Bronchial epithelial cell (primary cell): Measurements from ENCODE around the gene C1QB. TPM values are rescaled to one million over a fixed set of nuclear protein-coding genes. Genes with fewer than 3 reads are reported as not detected.
A peak's percentile ranks its signal among the peaks of the same experiment; 100 is the strongest.

Experiments
- DNase-seq: peaks from one replicate; pipeline ENCODE4 v3.0.0-alpha.2; 2010; ENCODE audit warnings: low read depth
- FAIRE-seq: peaks from 2 replicates; lab custom pipeline; 2011; peaks lifted over from hg19 to GRCh38; lab: Jason Lieb, UNC
- H3K27me3 ChIP-seq: 2 replicates; pipeline ENCODE4 v1.5.1; 2011; ENCODE audit warnings: low read length; ENCODE audit not compliant: control insufficient read depth, insufficient read depth
- H3K36me3 ChIP-seq: 2 replicates; pipeline ENCODE4 v1.5.1; 2011; ENCODE audit warnings: low read length; ENCODE audit not compliant: control insufficient read depth, insufficient read depth
- H3K4me3 ChIP-seq: 2 replicates; pipeline ENCODE4 v1.5.1; 2011; ENCODE audit warnings: mild to moderate bottlenecking, low read depth, low read length, control low read depth
- CTCF ChIP-seq: IDR thresholded peaks from 2 replicates; pipeline ENCODE4 v1.5.1; 2011; ENCODE audit warnings: mild to moderate bottlenecking, moderate library complexity, low read length, control low read depth, inconsistent platforms; ENCODE audit not compliant: insufficient read depth, severe bottlenecking
- total RNA-seq: library from RNA; depleted of rRNA; stranded (reverse); fragments of >200 nt; gene quantifications from 2 replicates; pipeline ENCODE4 v1.2.1, GENCODE V29; 2014

C1QB gene
- total RNA-seq, 1 donor from 2014 or later, result not detected

- FAIRE-seq (no peak), DNase-seq (no peak)
Observed at GRCh38 chr1:22646384-22646783, 6.7 kb upstream of the C1QB start.

DNA sequence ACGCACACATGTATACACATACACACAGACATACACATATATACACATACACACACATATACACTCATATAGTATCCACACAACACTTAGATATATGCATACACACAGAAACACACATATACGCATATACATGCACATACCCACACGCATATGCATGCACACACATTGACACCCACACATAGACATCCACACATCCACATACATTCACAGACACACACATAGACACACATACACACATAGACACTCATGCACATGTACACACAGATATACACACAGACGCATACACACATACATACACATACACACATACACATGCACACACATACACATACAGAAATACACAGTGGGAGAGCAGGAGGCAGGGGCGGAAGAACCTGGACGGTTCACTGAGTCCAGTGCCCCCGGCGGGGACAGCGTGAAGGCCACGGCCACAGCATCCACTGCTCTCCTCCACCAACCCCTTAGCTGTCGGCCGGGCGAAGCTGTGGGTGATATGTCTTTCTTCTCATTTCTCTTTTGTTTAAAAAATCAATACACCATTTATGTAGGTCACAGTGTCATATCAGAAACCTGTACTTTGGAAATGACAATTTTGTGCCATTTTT, 2.8 kb upstream of the C1QB start:
- peak; percentile 75 for FAIRE-seq
- DNase-seq, result no peak
- peaks cover 3% of the 10 kb centered on the region for H3K27me3 ChIP-seq

More at GRCh38 chr1:22646384-22646783, 6.7 kb upstream of the C1QB start:
- TF ChIP-seq CTCF, result no peak
- Histone ChIP-seq H3K36me3 (no peaks in the 10 kb centered on the region), H3K27me3 (peaks cover 2% of the 10 kb centered on the region), H3K4me3 (no peak overlapping the region)

DNA sequence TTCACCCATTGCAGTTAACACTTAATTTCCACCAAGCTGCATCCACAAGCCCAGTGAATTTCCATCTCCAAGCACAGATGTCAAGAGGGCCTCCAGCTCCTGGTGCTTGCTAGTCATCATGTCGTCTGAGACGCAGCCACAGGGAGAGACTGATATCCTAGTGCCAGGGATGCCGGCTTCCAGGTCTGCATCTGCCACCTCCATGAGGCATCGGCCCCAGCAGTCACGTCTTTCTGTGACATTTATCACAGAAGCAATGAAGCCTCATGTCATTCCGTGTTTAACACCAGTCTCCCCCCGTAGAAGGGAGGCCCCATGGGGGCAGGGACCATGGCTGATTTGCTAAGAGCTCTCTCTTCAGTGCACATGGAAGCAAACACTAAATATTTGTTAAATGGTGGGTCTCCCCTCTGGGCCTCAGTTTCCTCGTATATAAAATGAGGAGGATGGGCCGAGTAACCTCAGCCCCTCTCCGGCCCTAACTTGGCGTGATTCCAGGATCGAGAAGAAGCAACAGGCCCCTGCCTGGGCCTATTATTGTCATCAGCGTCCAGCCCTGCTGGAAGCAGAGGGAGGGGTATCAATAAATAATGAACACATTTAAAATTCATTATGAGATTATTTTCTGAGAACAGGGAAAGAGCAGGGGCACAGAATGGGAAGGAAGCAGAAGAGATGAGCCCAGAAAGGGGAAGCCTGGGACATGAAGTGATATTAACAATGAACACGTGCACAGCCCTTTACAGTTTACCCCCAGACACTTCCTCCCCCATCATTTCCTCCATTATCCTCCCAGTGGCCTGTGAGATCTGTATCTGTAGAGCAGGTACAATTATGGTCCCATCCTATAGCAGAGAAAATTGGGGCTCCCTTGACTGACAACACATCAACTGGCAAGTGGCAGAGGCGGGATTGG, 837 bp upstream of the C1QB start:
- Histone ChIP-seq H3K27me3 (peaks cover 7% of the 10 kb centered on the region), H3K36me3 (no peaks in the 10 kb centered on the region), H3K4me3 (no peak overlapping the region)
- TF ChIP-seq CTCF, result no peak
- DNase-seq (no peak), FAIRE-seq (no peak)

More for the DNA sequence above, 2.8 kb upstream of the C1QB start:
- TF ChIP-seq CTCF, result no peak
- Histone ChIP-seq H3K4me3 (no peak overlapping the region), H3K36me3 (no peaks in the 10 kb centered on the region)

DNA sequence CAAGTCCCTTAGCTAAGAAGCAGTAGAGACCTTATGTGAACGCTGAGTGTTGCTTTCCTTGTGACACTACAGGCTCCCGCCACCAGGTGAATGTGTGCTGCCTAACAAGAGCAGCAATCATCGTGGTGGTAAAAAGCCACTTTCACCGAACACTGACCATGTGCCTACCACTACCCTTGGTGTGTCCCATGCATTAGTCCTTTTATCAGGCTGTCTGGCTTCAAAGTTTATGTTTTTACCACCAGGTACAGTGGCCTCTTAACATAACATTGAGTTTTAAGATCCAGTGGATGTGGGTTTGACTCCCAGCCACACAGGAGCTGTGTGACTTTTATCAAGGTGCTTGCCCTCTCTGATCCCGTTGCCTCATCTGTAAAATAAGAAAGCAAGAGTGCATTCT, 1.7 kb downstream of the C1QB start:
- no peak for TF ChIP-seq CTCF
- no peaks in the 10 kb centered on the region for H3K36me3 ChIP-seq
- FAIRE-seq (peak; percentile 60), DNase-seq (no peak)
- no peak overlapping the region for H3K4me3 ChIP-seq
- H3K27me3 ChIP-seq, result peaks cover 7% of the 10 kb centered on the region

GRCh38 chr1:22658385-22659163, 5.5 kb downstream of the C1QB start:
- no peak for FAIRE-seq
- no peak for DNase-seq
- Histone ChIP-seq H3K36me3 (no peaks in the 10 kb centered on the region), H3K27me3 (peaks cover 6% of the 10 kb centered on the region), H3K4me3 (no peak overlapping the region)
- no peak for TF ChIP-seq CTCF
